Neural cell (in vitro differentiated cells): ENCODE results near the gene SFT2D1.

Experiments
- EP300 ChIP-seq: fragments of 450-650 bp; conservative IDR thresholded peaks from 2 replicates; pipeline ENCODE4 v1.6.1; 2014; ENCODE audit warnings: antibody characterized with exemption, mild to moderate bottlenecking, moderate library complexity; ENCODE audit not compliant: poor library complexity, severe bottlenecking
- EZH2 ChIP-seq: fragments of 200-600, 300-800 bp; shearing (Covaris generic), sonication (generic); IDR thresholded peaks from 2 replicates; pipeline ENCODE4 v1.6.1; 2014; ENCODE audit warnings: antibody characterized with exemption, low read length, borderline replicate concordance, mild to moderate bottlenecking; ENCODE audit not compliant: insufficient read depth, poor library complexity, severe bottlenecking
- MXI1 ChIP-seq: fragments of 450-650 bp; conservative IDR thresholded peaks from 2 replicates; pipeline ENCODE4 v1.6.1; 2014; ENCODE audit warnings: antibody characterized with exemption, mild to moderate bottlenecking; ENCODE audit not compliant: poor library complexity, severe bottlenecking
- POLR2AphosphoS5 ChIP-seq: IDR thresholded peaks from 2 replicates; pipeline ENCODE4 v1.6.1; 2012
- SMC3 ChIP-seq: fragments of 450-650 bp; conservative IDR thresholded peaks from 2 replicates; pipeline ENCODE4 v1.6.1; 2014; ENCODE audit warnings: antibody characterized with exemption, mild to moderate bottlenecking, moderate library complexity; ENCODE audit not compliant: poor library complexity
- TAF1 ChIP-seq: IDR thresholded peaks from 2 replicates; pipeline ENCODE4 v1.6.1; 2012; ENCODE audit warnings: low read depth
- TF ChIP-seq, protein P1 (sequence below): fragments of 450-650 bp; IDR thresholded peaks from 2 replicates; pipeline ENCODE4 v1.5.1; 2014; ENCODE audit warnings: antibody characterized with exemption, mild to moderate bottlenecking, moderate library complexity; ENCODE audit not compliant: poor library complexity, severe bottlenecking

DNA sequence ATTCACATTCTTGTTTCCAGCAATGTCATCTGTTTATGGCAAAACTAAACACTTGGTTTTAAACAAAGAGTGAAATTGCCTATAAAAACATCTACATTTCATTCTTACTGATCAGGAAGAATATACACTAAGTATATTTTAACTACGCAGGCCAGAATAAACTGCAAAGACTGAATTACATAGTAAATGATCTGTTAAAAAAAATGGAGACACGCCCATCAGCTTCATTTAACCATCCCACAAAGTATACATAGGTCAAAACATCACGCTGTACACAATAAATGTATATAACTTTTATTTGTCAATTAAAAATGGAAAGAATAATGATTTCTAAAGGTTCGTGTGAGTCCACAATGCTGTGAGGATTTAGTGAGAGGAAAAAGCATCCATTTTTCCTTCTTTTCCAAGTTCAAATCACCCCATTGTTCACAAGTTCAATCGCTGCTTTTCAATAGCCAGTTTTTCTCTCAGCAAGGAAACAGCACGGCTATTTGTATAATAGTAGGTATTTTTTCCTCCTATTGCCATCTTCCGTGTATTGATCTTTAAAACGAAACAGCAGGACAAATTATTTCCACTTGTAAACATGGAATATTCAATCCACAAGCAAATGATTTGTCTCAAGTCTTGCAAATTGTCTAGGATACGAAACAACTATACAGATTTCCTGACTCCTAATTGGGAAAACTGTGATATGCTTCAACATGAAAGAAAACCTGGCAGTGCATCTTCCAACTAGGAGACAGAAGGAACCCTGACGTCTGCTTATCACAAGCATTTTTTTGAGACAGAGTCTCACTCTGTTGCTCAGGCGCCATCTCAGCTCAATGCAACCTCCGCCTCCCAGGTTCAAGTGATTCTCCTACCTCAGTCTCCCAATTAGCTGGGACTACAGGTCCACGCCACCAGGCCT is 10.6 kb downstream of the SFT2D1 start:
- TF ChIP-seq, protein P1, sequence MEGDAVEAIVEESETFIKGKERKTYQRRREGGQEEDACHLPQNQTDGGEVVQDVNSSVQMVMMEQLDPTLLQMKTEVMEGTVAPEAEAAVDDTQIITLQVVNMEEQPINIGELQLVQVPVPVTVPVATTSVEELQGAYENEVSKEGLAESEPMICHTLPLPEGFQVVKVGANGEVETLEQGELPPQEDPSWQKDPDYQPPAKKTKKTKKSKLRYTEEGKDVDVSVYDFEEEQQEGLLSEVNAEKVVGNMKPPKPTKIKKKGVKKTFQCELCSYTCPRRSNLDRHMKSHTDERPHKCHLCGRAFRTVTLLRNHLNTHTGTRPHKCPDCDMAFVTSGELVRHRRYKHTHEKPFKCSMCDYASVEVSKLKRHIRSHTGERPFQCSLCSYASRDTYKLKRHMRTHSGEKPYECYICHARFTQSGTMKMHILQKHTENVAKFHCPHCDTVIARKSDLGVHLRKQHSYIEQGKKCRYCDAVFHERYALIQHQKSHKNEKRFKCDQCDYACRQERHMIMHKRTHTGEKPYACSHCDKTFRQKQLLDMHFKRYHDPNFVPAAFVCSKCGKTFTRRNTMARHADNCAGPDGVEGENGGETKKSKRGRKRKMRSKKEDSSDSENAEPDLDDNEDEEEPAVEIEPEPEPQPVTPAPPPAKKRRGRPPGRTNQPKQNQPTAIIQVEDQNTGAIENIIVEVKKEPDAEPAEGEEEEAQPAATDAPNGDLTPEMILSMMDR: no peak
- TF ChIP-seq EP300 (no peak), SMC3 (no peak), EZH2 (no peak), POLR2AphosphoS5 (no peak), MXI1 (no peak), TAF1 (no peak)
